SHP77 treated with DMSO at 0.1 percent for 48 hours (cell line): Measurements from ENCODE around the gene NTM.
A peak's percentile ranks its signal among the peaks of the same experiment; 100 is the strongest.

Source experiments
- DNase-seq: peaks from one replicate; lab custom pipeline; 2025; lab: John Stamatoyannopoulos, UW

NTM gene

GRCh38 chr11:132314911-132315455 lies 944.6 kb downstream of the NTM start:
- DNase-seq = no peak

- DNase-seq = no peak
Measured at GRCh38 chr11:132315696-132316095, 945.3 kb downstream of the NTM start.

- no peak for DNase-seq
Measured at GRCh38 chr11:132318421-132319157, 948.2 kb downstream of the NTM start.

GRCh38 chr11:132319419-132319818 lies 949.0 kb downstream of the NTM start:
- DNase-seq = peak; percentile 14

- DNase-seq = no peak
Measured at GRCh38 chr11:132330515-132330914, 960.1 kb downstream of the NTM start.

- DNase-seq = no peak
Measured at GRCh38 chr11:132332521-132332920, 962.1 kb downstream of the NTM start.

GRCh38 chr11:132334769-132335280 lies 964.4 kb downstream of the NTM start:
- no peak for DNase-seq

GRCh38 chr11:132335311-132335710 lies 964.9 kb downstream of the NTM start:
- no peak for DNase-seq

- DNase-seq = no peak
Measured at GRCh38 chr11:132336781-132337535, 966.5 kb downstream of the NTM start.

- DNase-seq = no peak
Measured at GRCh38 chr11:132337819-132338416, 967.5 kb downstream of the NTM start.

GRCh38 chr11:132342408-132342807 lies 972.0 kb downstream of the NTM start:
- DNase-seq = no peak

GRCh38 chr11:132343445-132344175 lies 973.2 kb downstream of the NTM start:
- DNase-seq = no peak

GRCh38 chr11:132346558-132347148 lies 976.2 kb downstream of the NTM start:
- DNase-seq = no peak

- no peak for DNase-seq
Measured at GRCh38 chr11:132347156-132348090, 977.0 kb downstream of the NTM start.

GRCh38 chr11:132349811-132350733 lies 979.7 kb downstream of the NTM start:
- DNase-seq = no peak

GRCh38 chr11:132351050-132351449 lies 980.6 kb downstream of the NTM start:
- DNase-seq = no peak

- no peak for DNase-seq
Measured at GRCh38 chr11:132352497-132352896, 982.1 kb downstream of the NTM start.

- no peak for DNase-seq
Measured at GRCh38 chr11:132353255-132353654, 982.8 kb downstream of the NTM start.
